Activated naive CD4-positive, alpha-beta T cell (primary cell): Measurements from ENCODE around the gene DNAJC2.
"Not testable (repeated sequence)": the region's sequence is repeated elsewhere in the genome, so short reads cannot be mapped to it uniquely, and the experiment has no call there.

Source experiments
- DNase-seq, 4 experiments: peaks; one replicate each; lab custom pipeline; 2025; lab: John Stamatoyannopoulos, UW

DNAJC2 gene

GRCh38 chr7:103266229-103266628 is 78.3 kb downstream of the DNAJC2 start:
- not testable (repeated sequence) for DNase-seq

- not testable (repeated sequence) for DNase-seq
These were observed 80.5 kb downstream of the DNAJC2 start for GRCh38 chr7:103264054-103264453.
